Endothelial cell of umbilical vein (primary cell): ENCODE results near the gene SERPIND1.

Source experiments
- EZH2 ChIP-seq: IDR thresholded peaks from 2 replicates; pipeline ENCODE4 v1.6.1; 2012; ENCODE audit warnings: borderline replicate concordance, low read depth, mild to moderate bottlenecking, moderate library complexity, low read length, inconsistent platforms; ENCODE audit not compliant: severe bottlenecking
- FOS ChIP-seq: IDR thresholded peaks from 2 replicates; pipeline ENCODE4 v1.6.1; 2011; ENCODE audit warnings: mild to moderate bottlenecking, low read length, moderate library complexity, borderline replicate concordance; ENCODE audit not compliant: insufficient read depth
- POLR2A ChIP-seq: IDR thresholded peaks from 2 replicates; pipeline ENCODE4 v1.6.1; 2012; ENCODE audit warnings: low read depth, mild to moderate bottlenecking, control low read depth, low read length
- POLR2AphosphoS5 ChIP-seq: IDR thresholded peaks from 2 replicates; pipeline ENCODE4 v1.6.1; 2012; ENCODE audit warnings: low read depth, mild to moderate bottlenecking, control low read depth, low read length, moderate library complexity; ENCODE audit not compliant: insufficient read depth
- TF ChIP-seq, protein P1 (sequence below), 2 donors: IDR thresholded peaks; 1 replicate in 1 of 2; 2 replicates in 1 of 2; pipeline ENCODE4 v1.5.1; 2011; ENCODE audit warnings: low read length in 2 of 2, mild to moderate bottlenecking in 2 of 2, moderate library complexity in 2 of 2, control low read depth in 1 of 2, inconsistent platforms in 1 of 2, low read depth in 1 of 2; ENCODE audit not compliant: insufficient read depth in 1 of 2; ENCODE audit errors: extremely low read depth in 1 of 2
- TF ChIP-seq, protein P2 (sequence below): IDR thresholded peaks from 2 replicates; pipeline ENCODE4 v1.6.1; 2011; ENCODE audit not compliant: insufficient read depth, insufficient read length

DNA sequence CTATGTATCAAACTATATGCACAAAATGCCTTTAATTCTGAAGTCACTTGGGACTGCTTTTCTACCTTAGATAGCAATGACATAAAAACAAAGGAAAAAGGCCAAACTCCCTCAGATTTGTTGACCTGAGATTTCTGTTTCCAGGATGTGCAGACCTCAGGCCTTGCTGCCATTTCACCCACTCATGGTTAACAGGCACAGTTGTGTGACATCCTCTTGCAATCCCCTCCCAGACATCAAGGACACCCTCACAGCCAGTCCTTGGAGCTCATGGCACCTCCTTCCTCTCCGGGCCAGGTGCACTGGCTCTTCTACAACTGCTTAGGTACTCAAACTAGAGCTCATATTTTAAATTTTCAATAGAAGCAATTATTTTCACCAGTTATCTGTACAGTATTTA, 37.3 kb downstream of the SERPIND1 start:
- TF ChIP-seq, protein P1, sequence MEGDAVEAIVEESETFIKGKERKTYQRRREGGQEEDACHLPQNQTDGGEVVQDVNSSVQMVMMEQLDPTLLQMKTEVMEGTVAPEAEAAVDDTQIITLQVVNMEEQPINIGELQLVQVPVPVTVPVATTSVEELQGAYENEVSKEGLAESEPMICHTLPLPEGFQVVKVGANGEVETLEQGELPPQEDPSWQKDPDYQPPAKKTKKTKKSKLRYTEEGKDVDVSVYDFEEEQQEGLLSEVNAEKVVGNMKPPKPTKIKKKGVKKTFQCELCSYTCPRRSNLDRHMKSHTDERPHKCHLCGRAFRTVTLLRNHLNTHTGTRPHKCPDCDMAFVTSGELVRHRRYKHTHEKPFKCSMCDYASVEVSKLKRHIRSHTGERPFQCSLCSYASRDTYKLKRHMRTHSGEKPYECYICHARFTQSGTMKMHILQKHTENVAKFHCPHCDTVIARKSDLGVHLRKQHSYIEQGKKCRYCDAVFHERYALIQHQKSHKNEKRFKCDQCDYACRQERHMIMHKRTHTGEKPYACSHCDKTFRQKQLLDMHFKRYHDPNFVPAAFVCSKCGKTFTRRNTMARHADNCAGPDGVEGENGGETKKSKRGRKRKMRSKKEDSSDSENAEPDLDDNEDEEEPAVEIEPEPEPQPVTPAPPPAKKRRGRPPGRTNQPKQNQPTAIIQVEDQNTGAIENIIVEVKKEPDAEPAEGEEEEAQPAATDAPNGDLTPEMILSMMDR (IDR thresholded peaks at IDR 0.05; ENCODE audit: extremely low read depth in 1 of 2, insufficient read depth in 1 of 2, low read depth in 1 of 2, low read length in 2 of 2): no peak
- no peak for TF ChIP-seq POLR2A
- TF ChIP-seq POLR2AphosphoS5: no peak
- TF ChIP-seq FOS: no peak
- TF ChIP-seq, protein P2, sequence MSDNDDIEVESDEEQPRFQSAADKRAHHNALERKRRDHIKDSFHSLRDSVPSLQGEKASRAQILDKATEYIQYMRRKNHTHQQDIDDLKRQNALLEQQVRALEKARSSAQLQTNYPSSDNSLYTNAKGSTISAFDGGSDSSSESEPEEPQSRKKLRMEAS: no peak
- no peak for TF ChIP-seq EZH2
